Neural progenitor cell (in vitro differentiated cells): Measurements from ENCODE around the gene MEGF9. TPM values are rescaled to one million over a fixed set of nuclear protein-coding genes. Genes with fewer than 3 reads are reported as not detected.

ENCODE experiments used
- DNase-seq: peaks from one replicate; pipeline ENCODE4 v3.0.0-alpha.2; 2016; ENCODE audit warnings: low spot score
- H2AFZ ChIP-seq: fragments of 200-600 bp; sonication (generic); replicated peaks from 2 replicates; pipeline ENCODE4 v1.6.1; 2016; ENCODE audit warnings: antibody characterized with exemption
- H3F3A ChIP-seq: fragments of 200-600 bp; sonication (generic); 2 replicates; pipeline ENCODE4 v1.6.1; 2016; ENCODE audit warnings: antibody characterized with exemption, low read depth
- H3K27ac ChIP-seq: fragments of 200-600 bp; sonication (generic); 2 replicates; pipeline ENCODE4 v1.5.1; 2016; ENCODE audit warnings: mild to moderate bottlenecking
- H3K27me3 ChIP-seq: fragments of 200-600 bp; sonication (generic); 2 replicates; pipeline ENCODE4 v1.6.1; 2016; ENCODE audit warnings: mild to moderate bottlenecking, moderate library complexity
- H3K36me3 ChIP-seq: fragments of 200-600 bp; sonication (generic); 2 replicates; pipeline ENCODE4 v1.5.1; 2016
- H3K4me1 ChIP-seq: fragments of 200-600 bp; sonication (generic); 2 replicates; pipeline ENCODE4 v1.6.1; 2016; ENCODE audit warnings: mixed run types
- H3K4me2 ChIP-seq: fragments of 200-600 bp; sonication (generic); 2 replicates; pipeline ENCODE4 v1.6.1; 2016
- H3K4me3 ChIP-seq: fragments of 200-600 bp; sonication (generic); 2 replicates; pipeline ENCODE4 v1.5.1; 2016
- H3K79me2 ChIP-seq: fragments of 200-600 bp; sonication (generic); 2 replicates; pipeline ENCODE4 v1.6.1; 2016; ENCODE audit warnings: low read depth
- H3K9ac ChIP-seq: fragments of 200-600 bp; sonication (generic); 2 replicates; pipeline ENCODE4 v1.6.1; 2016
- H3K9me3 ChIP-seq: fragments of 200-600 bp; sonication (generic); 2 replicates; pipeline ENCODE4 v1.5.1; 2016; ENCODE audit warnings: low read depth
- H4K20me1 ChIP-seq: fragments of 200-600 bp; sonication (generic); 2 replicates; pipeline ENCODE4 v1.6.1; 2016; ENCODE audit warnings: low read depth
- H3K27ac Mint-ChIP-seq: 3 replicates; pipeline ENCODE4 v1.8.0; 2021; ENCODE audit warnings: mixed read lengths
- H3K27me3 Mint-ChIP-seq: 2 replicates; pipeline ENCODE4 v1.8.0; 2022; ENCODE audit warnings: low read depth, mild to moderate bottlenecking, inconsistent platforms, moderate library complexity, mixed read lengths; ENCODE audit not compliant: insufficient read depth
- H3K36me3 Mint-ChIP-seq: 3 replicates; pipeline ENCODE4 v1.8.0; 2021; ENCODE audit warnings: mixed read lengths
- H3K4me1 Mint-ChIP-seq: 3 replicates; pipeline ENCODE4 v1.8.0; 2021; ENCODE audit warnings: mixed read lengths
- H3K4me3 Mint-ChIP-seq: 3 replicates; pipeline ENCODE4 v1.8.0; 2021; ENCODE audit warnings: mild to moderate bottlenecking, moderate library complexity, mixed read lengths
- H3K9me3 Mint-ChIP-seq: 3 replicates; pipeline ENCODE4 v1.8.0; 2020; ENCODE audit warnings: mixed read lengths
- EZH2 ChIP-seq: fragments of 200-600 bp; sonication (generic); IDR thresholded peaks from 2 replicates; pipeline ENCODE4 v1.6.1; 2017; ENCODE audit warnings: antibody characterized with exemption, mild to moderate bottlenecking, moderate library complexity
- EZH2phosphoT487 ChIP-seq: fragments of 200-600 bp; sonication (generic); IDR thresholded peaks from 2 replicates; pipeline ENCODE4 v1.6.1; 2017; ENCODE audit warnings: antibody characterized with exemption
- total RNA-seq: library from RNA; depleted of rRNA; stranded (reverse); fragments of >200 nt; gene quantifications from 2 replicates; pipeline ENCODE4 v1.2.3, GENCODE V29; 2015; ENCODE audit warnings: low replicate concordance
- TF ChIP-seq, protein P1 (sequence below): fragments of 200-600 bp; sonication (generic); IDR thresholded peaks from 2 replicates; pipeline ENCODE4 v1.5.1; 2017; ENCODE audit warnings: antibody characterized with exemption, mild to moderate bottlenecking

Gene MEGF9
- total RNA-seq, 1 donor from 2014 or later = 6.2 TPM

DNA sequence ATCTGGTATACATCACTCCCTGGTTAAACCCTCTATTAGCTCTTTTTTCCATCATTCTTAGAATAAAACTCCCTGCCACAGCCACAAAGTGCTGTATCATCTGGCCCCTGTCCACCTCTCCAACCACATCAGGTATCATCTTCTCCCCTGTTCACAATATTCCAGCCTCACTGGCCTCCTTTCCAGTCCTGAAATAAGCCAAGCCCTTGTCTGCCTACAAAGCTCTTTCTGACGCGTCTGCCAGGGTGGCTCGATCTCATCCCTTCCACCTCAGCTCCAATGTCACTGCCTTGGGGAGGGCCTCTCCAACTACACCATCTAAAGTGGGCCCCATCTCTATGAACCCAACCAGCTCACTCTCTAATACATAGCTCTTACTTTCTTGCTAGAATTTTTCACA, 155.8 kb downstream of the MEGF9 start:
- Histone ChIP-seq H3K79me2 (peaks cover 78% of the 10 kb centered on the region), H3K4me3 (no peak overlapping the region), H3K36me3 (peaks cover 4% of the 10 kb centered on the region), H2AFZ (no peak overlapping the region), H3K27me3 (no peaks in the 10 kb centered on the region), H4K20me1 (peaks cover 20% of the 10 kb centered on the region), H3K4me2 (no peak overlapping the region), H3K9ac (no peak overlapping the region), H3K9me3 (no peaks in the 10 kb centered on the region), H3K27ac (no peak overlapping the region), H3F3A (no peaks in the 10 kb centered on the region), H3K4me1 (no peaks in the 10 kb centered on the region)
- no peak overlapping the region for H3K27ac Mint-ChIP-seq
- TF ChIP-seq EZH2phosphoT487 = no peak
- TF ChIP-seq EZH2 = no peak
- TF ChIP-seq, protein P1, sequence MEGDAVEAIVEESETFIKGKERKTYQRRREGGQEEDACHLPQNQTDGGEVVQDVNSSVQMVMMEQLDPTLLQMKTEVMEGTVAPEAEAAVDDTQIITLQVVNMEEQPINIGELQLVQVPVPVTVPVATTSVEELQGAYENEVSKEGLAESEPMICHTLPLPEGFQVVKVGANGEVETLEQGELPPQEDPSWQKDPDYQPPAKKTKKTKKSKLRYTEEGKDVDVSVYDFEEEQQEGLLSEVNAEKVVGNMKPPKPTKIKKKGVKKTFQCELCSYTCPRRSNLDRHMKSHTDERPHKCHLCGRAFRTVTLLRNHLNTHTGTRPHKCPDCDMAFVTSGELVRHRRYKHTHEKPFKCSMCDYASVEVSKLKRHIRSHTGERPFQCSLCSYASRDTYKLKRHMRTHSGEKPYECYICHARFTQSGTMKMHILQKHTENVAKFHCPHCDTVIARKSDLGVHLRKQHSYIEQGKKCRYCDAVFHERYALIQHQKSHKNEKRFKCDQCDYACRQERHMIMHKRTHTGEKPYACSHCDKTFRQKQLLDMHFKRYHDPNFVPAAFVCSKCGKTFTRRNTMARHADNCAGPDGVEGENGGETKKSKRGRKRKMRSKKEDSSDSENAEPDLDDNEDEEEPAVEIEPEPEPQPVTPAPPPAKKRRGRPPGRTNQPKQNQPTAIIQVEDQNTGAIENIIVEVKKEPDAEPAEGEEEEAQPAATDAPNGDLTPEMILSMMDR = no peak
- peaks cover 2% of the 10 kb centered on the region for H3K27me3 Mint-ChIP-seq
- H3K9me3 Mint-ChIP-seq = no peaks in the 10 kb centered on the region
- no peak overlapping the region for H3K4me3 Mint-ChIP-seq
- no peak for DNase-seq
- H3K36me3 Mint-ChIP-seq = peaks cover 34% of the 10 kb centered on the region
- no peaks in the 10 kb centered on the region for H3K4me1 Mint-ChIP-seq

DNA sequence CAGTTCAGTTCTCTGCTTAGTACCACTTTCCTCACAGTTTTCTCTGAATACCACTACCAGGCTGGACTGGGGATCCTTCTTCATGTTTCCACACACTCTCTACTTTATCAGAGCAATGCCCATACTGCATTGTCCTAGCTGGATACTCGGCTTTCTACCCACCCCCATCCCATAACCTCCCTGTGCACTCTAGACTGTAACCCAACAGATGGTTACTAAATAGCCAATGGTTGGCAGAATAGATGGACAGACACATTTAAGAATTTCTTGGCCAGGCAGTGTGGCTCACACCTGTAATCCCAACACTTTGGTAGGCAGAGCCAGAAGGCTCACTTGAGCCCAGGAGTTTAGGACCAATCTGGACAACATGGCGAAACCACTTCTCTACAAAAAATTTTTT, 157.1 kb downstream of the MEGF9 start:
- Histone ChIP-seq H3K4me2 (no peak overlapping the region), H3K9me3 (no peaks in the 10 kb centered on the region), H3K9ac (no peak overlapping the region), H3K79me2 (peaks cover 66% of the 10 kb centered on the region), H2AFZ (no peak overlapping the region), H3K27me3 (no peaks in the 10 kb centered on the region), H3F3A (no peaks in the 10 kb centered on the region), H3K4me1 (no peaks in the 10 kb centered on the region), H3K36me3 (peaks cover 4% of the 10 kb centered on the region), H4K20me1 (peaks cover 10% of the 10 kb centered on the region), H3K27ac (no peak overlapping the region), H3K4me3 (no peak overlapping the region)
- Mint-ChIP-seq H3K36me3 (peaks cover 26% of the 10 kb centered on the region), H3K27me3 (peaks cover 2% of the 10 kb centered on the region), H3K4me1 (no peaks in the 10 kb centered on the region), H3K4me3 (no peak overlapping the region), H3K9me3 (no peaks in the 10 kb centered on the region), H3K27ac (no peak overlapping the region)
- TF ChIP-seq EZH2phosphoT487 (no peak), EZH2 (no peak)
- TF ChIP-seq, protein P1 = no peak
- no peak for DNase-seq

DNA sequence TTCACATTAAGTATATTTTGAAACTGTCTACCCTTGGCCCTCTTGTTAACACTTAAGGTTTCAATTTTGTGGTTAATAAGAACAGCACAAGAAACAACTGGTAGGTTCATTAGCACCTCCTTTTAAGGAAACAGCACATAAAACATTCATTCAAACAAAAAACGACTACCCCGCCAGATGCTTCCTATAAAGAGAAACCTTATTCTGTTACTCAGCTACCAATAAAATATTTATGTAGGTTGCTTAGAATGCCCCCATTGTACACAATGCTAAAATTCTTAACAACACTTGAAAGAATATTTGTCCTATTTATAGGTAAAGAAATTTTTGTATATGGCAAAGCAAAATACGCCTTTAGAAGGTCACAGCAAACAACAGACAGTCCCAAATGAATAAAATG, 157.5 kb downstream of the MEGF9 start:
- Histone ChIP-seq H3K79me2 (peaks cover 63% of the 10 kb centered on the region), H3F3A (no peaks in the 10 kb centered on the region), H3K9me3 (no peaks in the 10 kb centered on the region), H3K4me3 (no peak overlapping the region), H2AFZ (no peak overlapping the region), H3K36me3 (peaks cover 4% of the 10 kb centered on the region), H3K27ac (no peak overlapping the region), H3K27me3 (no peaks in the 10 kb centered on the region), H3K4me2 (no peak overlapping the region), H3K4me1 (no peaks in the 10 kb centered on the region), H4K20me1 (peaks cover 7% of the 10 kb centered on the region), H3K9ac (no peak overlapping the region)
- DNase-seq = no peak
- peaks cover 23% of the 10 kb centered on the region for H3K36me3 Mint-ChIP-seq
- no peak overlapping the region for H3K4me3 Mint-ChIP-seq
- no peaks in the 10 kb centered on the region for H3K4me1 Mint-ChIP-seq
- H3K27ac Mint-ChIP-seq = no peak overlapping the region
- H3K27me3 Mint-ChIP-seq = peaks cover 2% of the 10 kb centered on the region
- TF ChIP-seq, protein P1 = no peak
- TF ChIP-seq EZH2 = no peak
- no peak for TF ChIP-seq EZH2phosphoT487
- no peaks in the 10 kb centered on the region for H3K9me3 Mint-ChIP-seq
